ENCODE data around the gene ABL1. TPM values are rescaled to one million over a fixed set of nuclear protein-coding genes. Genes with fewer than 3 reads are reported as not detected.
A peak's percentile ranks its signal among the peaks of the same experiment; 100 is the strongest.

ABL1 gene
- 10 to 100 TPM; 47.1 to 60.0 TPM for total RNA-seq
- 10 to 100 TPM; 23.3 to 28.3 TPM for polyA plus RNA-seq
- long read RNA-seq, donor 1, full-length matches to known transcripts, result 10 of 26 reads
- long read RNA-seq, donor 1, partial matches to known transcripts, result 16 of 26 reads
- long read RNA-seq, donor 1, other reads (novel, unspliced or antisense), result 0 of 26 reads
- long read RNA-seq, donor 2, full-length matches to known transcripts, result 2 of 2 reads
- long read RNA-seq, donor 2, partial matches to known transcripts, result 0 of 2 reads
- long read RNA-seq, donor 2, other reads (novel, unspliced or antisense), result 0 of 2 reads
- long read RNA-seq, donor 3, full-length matches to known transcripts, result 5 of 10 reads
- long read RNA-seq, donor 3, partial matches to known transcripts, result 5 of 10 reads
- long read RNA-seq, donor 3, other reads (novel, unspliced or antisense), result 0 of 10 reads
- long read RNA-seq, donor 4, full-length matches to known transcripts, result 4 of 25 reads
- long read RNA-seq, donor 4, partial matches to known transcripts, result 21 of 25 reads
- long read RNA-seq, donor 4, other reads (novel, unspliced or antisense), result 0 of 25 reads
- long read RNA-seq, donor 5, full-length matches to known transcripts, result 12 of 27 reads
- long read RNA-seq, donor 5, partial matches to known transcripts, result 15 of 27 reads
- long read RNA-seq, donor 5, other reads (novel, unspliced or antisense), result 0 of 27 reads

DNA sequence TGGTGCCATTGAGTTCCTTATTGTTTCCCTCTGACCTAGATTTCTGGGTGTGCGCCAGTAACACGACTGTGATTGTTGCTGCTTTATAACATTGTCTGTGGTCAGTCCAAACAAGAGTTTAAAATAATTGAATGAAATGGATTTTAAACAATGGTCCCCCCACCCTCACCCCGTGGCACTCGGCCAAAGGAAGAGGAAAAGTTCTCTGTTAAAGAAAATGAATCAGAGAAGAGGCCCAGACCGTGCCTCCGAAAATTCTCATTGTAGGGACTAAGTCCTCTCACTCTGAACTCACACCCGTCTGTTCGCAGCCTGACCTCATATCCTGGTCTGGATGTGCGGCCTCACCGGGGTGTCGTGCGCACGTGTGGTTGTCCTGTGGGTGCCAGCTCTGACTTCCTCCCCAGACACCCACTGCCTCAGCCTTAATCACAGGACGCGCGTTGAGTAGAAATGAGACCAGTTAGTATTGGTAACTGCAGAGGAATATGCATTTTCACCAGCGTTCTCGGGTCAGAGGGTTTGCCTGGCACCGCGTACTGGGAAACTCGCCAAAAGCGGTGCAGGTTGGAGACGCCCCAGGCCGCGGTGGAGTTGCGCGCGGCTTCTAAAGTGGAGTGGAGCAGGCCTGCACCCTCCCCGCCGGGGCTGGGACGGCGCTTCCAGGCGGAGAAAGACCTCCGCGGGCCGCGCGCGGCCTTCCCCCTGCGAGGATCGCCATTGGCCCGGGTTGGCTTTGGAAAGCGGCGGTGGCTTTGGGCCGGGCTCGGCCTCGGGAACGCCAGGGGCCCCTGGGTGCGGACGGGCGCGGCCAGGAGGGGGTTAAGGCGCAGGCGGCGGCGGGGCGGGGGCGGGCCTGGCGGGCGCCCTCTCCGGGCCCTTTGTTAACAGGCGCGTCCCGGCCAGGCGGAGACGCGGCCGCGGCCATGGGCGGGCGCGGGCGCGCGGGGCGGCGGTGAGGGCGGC is at the start of gene ABL1:
TSS of gene ABL1 (plus strand) at position 884 of the 966 bp plus-strand sequence. CDS start 193 bp downstream, outside the sequence.
- 2% methylated on average over 59 to 78 of the region's 78 CpGs for WGBS, 2 donors
- peaks cover 3 to 65% (median 19%) of the 10 kb centered on the region in 5 donors for H3K4me1 ChIP-seq (ENCODE audit: control insufficient read depth in 5 of 5, insufficient read depth in 5 of 5, low read length in 5 of 5)

DNA sequence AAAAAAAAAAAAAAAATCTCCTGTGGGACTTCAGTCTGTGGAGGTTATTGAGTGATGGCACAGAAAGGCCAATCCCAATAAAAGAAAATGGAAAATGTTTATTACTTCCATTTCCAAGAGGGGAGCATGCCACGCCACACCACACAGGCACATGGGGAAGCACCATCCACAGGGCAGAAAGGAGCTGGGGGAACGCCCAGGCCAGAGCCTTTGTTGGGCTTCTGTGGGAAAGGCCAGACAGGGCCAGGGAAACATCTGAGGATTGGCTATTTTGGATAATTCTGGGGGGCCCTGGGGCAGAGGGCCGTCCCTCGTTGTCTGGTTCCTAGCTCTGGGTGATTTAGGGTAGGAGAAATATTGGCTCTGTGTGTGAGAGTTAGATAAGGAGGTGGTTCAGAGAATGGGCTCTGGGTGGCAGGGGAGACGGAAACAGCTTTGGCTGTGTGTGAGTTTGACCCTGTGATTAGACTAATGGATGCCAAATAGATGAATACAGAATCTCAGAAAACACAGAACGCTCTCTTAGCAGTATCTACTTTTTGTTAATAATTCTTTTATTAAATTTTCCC is 49.0 kb upstream of the ABL1 start:
- Histone ChIP-seq H3K4me3 (no peak overlapping the region), H3K9me3 (ENCODE audit: control insufficient read depth in 4 of 4, insufficient read depth in 3 of 4, low read length in 3 of 4) (peaks cover 0 to 6% (median 1%) of the 10 kb centered on the region in 4 donors), H3K27me3 (ENCODE audit: control insufficient read depth in 3 of 3, insufficient read depth in 3 of 3, low read length in 2 of 3) (no peaks in the 10 kb centered on the region), H3K27ac (ENCODE audit: low read depth in 1 of 2, low read length in 1 of 2) (no peak overlapping the region), H3K36me3 (ENCODE audit: control insufficient read depth in 4 of 4, insufficient read depth in 4 of 4, low read length in 4 of 4) (no peaks in the 10 kb centered on the region), H3K9ac (ENCODE audit: insufficient read depth in 1 of 2, low read length in 2 of 2) (no peak overlapping the region), H3K4me1 (ENCODE audit: control insufficient read depth in 5 of 5, insufficient read depth in 5 of 5, low read length in 5 of 5) (peaks cover 0 to 15% (median 3%) of the 10 kb centered on the region in 5 donors)
- DNase-seq (no peak), ATAC-seq (ENCODE audit: insufficient read depth, low FRiP score) (no peak)
- TF ChIP-seq, protein P1, sequence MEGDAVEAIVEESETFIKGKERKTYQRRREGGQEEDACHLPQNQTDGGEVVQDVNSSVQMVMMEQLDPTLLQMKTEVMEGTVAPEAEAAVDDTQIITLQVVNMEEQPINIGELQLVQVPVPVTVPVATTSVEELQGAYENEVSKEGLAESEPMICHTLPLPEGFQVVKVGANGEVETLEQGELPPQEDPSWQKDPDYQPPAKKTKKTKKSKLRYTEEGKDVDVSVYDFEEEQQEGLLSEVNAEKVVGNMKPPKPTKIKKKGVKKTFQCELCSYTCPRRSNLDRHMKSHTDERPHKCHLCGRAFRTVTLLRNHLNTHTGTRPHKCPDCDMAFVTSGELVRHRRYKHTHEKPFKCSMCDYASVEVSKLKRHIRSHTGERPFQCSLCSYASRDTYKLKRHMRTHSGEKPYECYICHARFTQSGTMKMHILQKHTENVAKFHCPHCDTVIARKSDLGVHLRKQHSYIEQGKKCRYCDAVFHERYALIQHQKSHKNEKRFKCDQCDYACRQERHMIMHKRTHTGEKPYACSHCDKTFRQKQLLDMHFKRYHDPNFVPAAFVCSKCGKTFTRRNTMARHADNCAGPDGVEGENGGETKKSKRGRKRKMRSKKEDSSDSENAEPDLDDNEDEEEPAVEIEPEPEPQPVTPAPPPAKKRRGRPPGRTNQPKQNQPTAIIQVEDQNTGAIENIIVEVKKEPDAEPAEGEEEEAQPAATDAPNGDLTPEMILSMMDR (IDR thresholded peaks at IDR 0.05; ENCODE audit: control extremely low read depth, extremely low read depth), result no peak
- WGBS, 2 donors, result 71 to 83% methylated on average over 6 of the region's 6 CpGs

More for the DNA sequence above, at the start of gene ABL1:
- Histone ChIP-seq H3K36me3 (ENCODE audit: control insufficient read depth in 4 of 4, insufficient read depth in 4 of 4, low read length in 4 of 4) (no peaks in the 10 kb centered on the region), H3K4me3 (peak within 1 kb of the TSS; percentile 78), H3K9me3 (ENCODE audit: control insufficient read depth in 4 of 4, insufficient read depth in 3 of 4, low read length in 3 of 4) (no peaks in the 10 kb centered on the region), H3K27ac (ENCODE audit: low read depth in 1 of 2, low read length in 1 of 2) (peak within 1 kb of the TSS; percentile 96), H3K9ac (ENCODE audit: insufficient read depth in 1 of 2, low read length in 2 of 2) (peak within 1 kb of the TSS; percentile 77 to 84), H3K27me3 (ENCODE audit: control insufficient read depth in 3 of 3, insufficient read depth in 3 of 3, low read length in 2 of 3) (no peaks in the 10 kb centered on the region)
- DNase-seq (peak; percentile 81 to 83 (median 82)), ATAC-seq (ENCODE audit: insufficient read depth, low FRiP score) (peak; percentile 84)
- TF ChIP-seq, protein P1 (IDR thresholded peaks at IDR 0.05; ENCODE audit: control extremely low read depth, extremely low read depth), result no peak

DNA sequence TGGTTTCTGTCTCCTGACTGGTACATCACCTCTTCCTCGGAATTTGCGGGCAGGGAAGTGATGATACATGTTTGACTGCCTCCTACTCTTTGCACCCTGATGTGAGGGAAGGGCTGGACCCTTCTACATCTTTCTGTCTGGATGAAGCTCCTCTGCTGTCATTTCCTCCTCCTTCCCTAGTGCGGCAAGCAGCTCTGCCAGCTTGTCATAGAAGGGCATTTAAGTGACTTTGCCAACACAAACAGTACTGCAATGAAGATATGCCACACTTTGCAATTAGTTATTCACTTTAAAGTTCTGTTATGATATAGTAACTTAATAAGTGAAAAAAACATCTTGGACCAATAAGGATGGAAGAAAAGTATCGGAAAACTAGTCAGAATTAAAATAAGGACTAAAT is 48.5 kb upstream of the ABL1 start:
- WGBS, 2 donors, result 76 to 80% methylated on average over 4 of the region's 4 CpGs
- H3K4me1 ChIP-seq (ENCODE audit: control insufficient read depth in 5 of 5, insufficient read depth in 5 of 5, low read length in 5 of 5), result peaks cover 0 to 10% (median 2%) of the 10 kb centered on the region in 5 donors
- no peaks in the 10 kb centered on the region for H3K27me3 ChIP-seq (ENCODE audit: control insufficient read depth in 3 of 3, insufficient read depth in 3 of 3, low read length in 2 of 3)
- no peak overlapping the region for H3K9ac ChIP-seq (ENCODE audit: insufficient read depth in 1 of 2, low read length in 2 of 2)
- no peak for ATAC-seq (ENCODE audit: insufficient read depth, low FRiP score)
- no peaks in the 10 kb centered on the region for H3K36me3 ChIP-seq (ENCODE audit: control insufficient read depth in 4 of 4, insufficient read depth in 4 of 4, low read length in 4 of 4)
- peaks cover 0 to 6% (median 1%) of the 10 kb centered on the region in 4 donors for H3K9me3 ChIP-seq (ENCODE audit: control insufficient read depth in 4 of 4, insufficient read depth in 3 of 4, low read length in 3 of 4)
- no peak overlapping the region for H3K4me3 ChIP-seq
- TF ChIP-seq, protein P1 (IDR thresholded peaks at IDR 0.05; ENCODE audit: control extremely low read depth, extremely low read depth), result no peak
- H3K27ac ChIP-seq (ENCODE audit: low read depth in 1 of 2, low read length in 1 of 2), result no peak overlapping the region
- DNase-seq, result no peak

All from lung (tissue), 16 donors.